Astrocyte (in vitro differentiated cells and primary cell): Measurements from ENCODE around the gene KCNC2.

Experiments used
- CTCF ChIP-seq: IDR thresholded peaks from 2 replicates; pipeline ENCODE4 v1.5.1; 2011; ENCODE audit warnings: low read depth, mild to moderate bottlenecking, inconsistent platforms, low read length, moderate library complexity; ENCODE audit not compliant: insufficient read depth
- EZH2 ChIP-seq: IDR thresholded peaks from 2 replicates; pipeline ENCODE4 v1.6.1; 2012; ENCODE audit warnings: mild to moderate bottlenecking, low read length, inconsistent platforms; ENCODE audit not compliant: insufficient read depth

DNA sequence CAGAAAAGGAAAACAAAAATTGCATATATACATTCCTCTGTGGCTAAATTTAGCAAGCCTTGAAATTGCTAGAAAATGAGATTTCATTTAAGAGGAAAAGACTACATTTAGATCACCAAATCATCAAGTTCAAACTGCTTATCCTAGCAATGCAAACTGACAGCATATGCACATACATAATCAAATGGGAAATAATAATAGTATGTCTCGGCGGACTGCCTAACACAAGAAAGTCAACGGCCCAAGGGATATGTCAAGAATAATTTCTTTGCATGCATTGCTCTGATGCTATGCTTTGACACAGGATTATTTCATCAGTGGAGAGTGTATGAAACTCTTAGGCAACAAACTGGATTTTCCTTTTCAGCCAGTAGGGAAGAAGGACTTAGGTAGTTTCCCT lies 107.9 kb downstream of the KCNC2 start:
- TF ChIP-seq CTCF (no peak), EZH2 (no peak)
